ENCODE data around the gene NKAPD1. TPM values are rescaled to one million over a fixed set of nuclear protein-coding genes. Genes with fewer than 3 reads are reported as not detected.

Gene NKAPD1
- total RNA-seq, 1 experiment from 2014 or later: 15.8 TPM

DNA sequence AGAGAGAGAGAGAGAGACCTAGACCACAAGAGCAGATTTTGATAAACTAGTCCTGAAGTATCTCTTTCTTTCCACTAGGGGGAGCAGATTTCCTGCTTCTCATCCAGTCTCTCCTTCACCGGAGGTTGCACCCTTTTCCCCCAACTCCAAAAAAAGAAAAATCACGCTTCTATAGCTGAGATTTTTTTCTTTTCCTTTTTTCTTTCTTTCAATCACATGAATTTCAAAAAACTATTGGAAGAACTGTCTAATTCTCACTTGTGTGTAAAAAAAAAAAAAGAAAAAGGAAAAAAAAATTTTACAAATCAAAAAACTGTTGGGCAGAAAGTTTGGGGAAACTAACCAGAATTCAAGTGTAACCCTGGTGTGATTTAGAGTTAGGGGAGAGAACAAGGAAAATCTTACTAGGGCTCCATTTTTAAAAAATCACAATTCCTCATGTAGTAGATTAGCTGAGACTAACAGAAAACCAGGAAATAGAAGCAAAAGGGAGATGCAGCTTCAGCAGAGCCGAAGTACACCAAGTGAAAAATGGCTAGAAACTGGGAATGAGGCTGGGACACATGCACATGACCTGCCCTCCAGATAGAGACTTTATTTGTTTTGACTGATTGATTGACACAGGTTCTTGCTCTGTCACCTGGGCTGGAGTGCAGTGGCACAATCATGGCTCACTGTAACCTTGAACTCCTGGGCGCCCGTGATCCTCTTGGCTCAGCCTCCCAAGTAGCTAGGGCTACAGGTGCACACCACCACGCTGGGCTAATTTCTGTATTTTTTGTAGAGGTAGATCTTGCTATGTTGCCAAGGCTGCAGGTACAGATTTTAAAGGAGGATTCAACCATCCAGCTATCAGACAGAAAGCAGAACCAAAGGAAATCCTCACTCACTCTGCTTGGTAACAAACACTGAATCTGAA lies 39.7 kb downstream of the NKAPD1 start:
- peak; percentile 61 for DNase-seq
- Histone ChIP-seq H3K27me3 (ENCODE audit: control insufficient read depth, insufficient read depth, low read length) (no peaks in the 10 kb centered on the region), H3K4me3 (ENCODE audit: insufficient read depth, low read depth, low read length) (no peak overlapping the region), H3K36me3 (replicated peaks; ENCODE audit: control insufficient read depth, insufficient read depth, low read length) (no peaks in the 10 kb centered on the region)

GRCh38 chr11:112114460-112114859 lies 40.4 kb downstream of the NKAPD1 start:
- H3K27me3 ChIP-seq (ENCODE audit: control insufficient read depth, insufficient read depth, low read length): no peaks in the 10 kb centered on the region

DNA sequence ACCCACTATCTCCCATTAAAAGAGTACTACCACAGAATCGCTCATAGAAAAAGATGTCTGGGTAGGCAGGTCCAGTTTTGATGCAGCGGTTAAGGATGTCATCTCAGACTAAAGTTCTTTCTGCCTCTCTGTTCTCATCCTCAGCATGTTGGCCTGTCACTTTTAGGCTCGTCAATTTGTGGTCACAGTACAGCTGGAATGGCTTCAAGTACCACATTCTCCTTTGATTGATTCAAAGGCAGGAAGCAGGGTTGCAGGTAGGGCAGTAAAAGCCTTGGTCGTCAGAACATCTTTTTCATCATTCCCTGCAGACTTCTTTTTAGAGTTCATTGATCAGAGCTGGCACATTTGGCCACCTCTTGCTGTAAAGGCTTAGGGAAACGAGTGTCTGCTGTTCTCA lies 41.3 kb downstream of the NKAPD1 start:
- Histone ChIP-seq H3K27me3 (ENCODE audit: control insufficient read depth, insufficient read depth, low read length) (no peaks in the 10 kb centered on the region), H3K4me3 (ENCODE audit: insufficient read depth, low read depth, low read length) (no peak overlapping the region), H3K36me3 (replicated peaks; ENCODE audit: control insufficient read depth, insufficient read depth, low read length) (no peaks in the 10 kb centered on the region)
- DNase-seq: no peak

More at GRCh38 chr11:112114460-112114859, 40.4 kb downstream of the NKAPD1 start:
- no peak for DNase-seq
- Histone ChIP-seq H3K36me3 (replicated peaks; ENCODE audit: control insufficient read depth, insufficient read depth, low read length) (no peaks in the 10 kb centered on the region), H3K4me3 (ENCODE audit: insufficient read depth, low read depth, low read length) (no peak overlapping the region)

DNA sequence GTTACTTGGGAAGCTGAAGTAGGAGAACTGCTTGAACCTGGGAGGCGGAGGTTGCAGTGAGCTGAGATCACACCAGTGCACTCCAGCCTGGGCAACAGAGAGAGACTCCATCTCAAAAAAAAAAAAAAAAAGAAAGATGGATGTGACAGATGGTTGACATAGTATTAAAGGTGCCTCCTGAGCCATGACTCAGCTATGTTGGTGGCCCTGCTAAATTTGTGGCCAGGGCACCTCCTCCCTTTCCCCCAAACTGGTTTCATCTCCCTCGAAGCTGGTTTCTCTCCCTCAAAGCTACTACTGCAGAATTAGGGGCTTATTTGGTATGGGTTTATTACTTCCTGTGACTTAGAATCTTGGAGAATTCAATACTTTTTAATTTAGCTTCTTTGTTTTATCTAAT lies 44.1 kb downstream of the NKAPD1 start:
- Histone ChIP-seq H3K27me3 (ENCODE audit: control insufficient read depth, insufficient read depth, low read length) (no peaks in the 10 kb centered on the region), H3K4me3 (ENCODE audit: insufficient read depth, low read depth, low read length) (no peak overlapping the region), H3K36me3 (replicated peaks; ENCODE audit: control insufficient read depth, insufficient read depth, low read length) (no peaks in the 10 kb centered on the region)
- DNase-seq: no peak

DNA sequence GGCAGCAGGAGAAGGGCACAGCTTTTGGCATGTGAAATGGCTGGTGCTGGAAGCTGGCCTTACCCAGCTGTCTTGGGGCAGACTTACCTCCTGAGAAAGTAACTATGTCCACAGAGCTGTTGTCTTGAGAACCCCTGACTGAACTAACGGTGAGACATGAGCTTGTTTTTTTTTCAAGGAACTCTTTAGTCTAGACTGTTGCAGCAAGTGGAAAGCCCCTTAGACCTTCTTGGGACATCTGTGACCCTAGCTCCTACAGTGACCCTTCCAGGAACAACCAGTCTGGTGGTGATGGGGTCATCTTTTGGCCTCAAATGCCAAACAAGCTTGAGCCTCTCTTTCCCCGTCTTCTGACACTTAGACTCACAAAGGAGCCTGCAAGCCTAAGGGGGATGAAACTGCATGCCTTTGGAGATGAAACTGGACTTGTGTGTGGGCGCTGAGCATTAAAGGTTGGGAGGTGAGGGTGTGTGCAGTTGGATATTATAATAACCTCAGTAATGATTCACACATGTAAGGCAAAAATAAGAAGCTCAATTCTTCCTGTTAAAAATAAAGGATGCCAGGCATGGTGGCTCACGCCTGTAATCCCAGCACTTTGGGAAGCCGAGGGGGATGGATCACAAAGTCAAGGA lies 48.0 kb downstream of the NKAPD1 start:
- no peak for DNase-seq
- H3K36me3 ChIP-seq (replicated peaks; ENCODE audit: control insufficient read depth, insufficient read depth, low read length): no peaks in the 10 kb centered on the region
- H3K27me3 ChIP-seq (ENCODE audit: control insufficient read depth, insufficient read depth, low read length): no peaks in the 10 kb centered on the region
- no peak overlapping the region for H3K4me3 ChIP-seq (ENCODE audit: insufficient read depth, low read depth, low read length)

DNA sequence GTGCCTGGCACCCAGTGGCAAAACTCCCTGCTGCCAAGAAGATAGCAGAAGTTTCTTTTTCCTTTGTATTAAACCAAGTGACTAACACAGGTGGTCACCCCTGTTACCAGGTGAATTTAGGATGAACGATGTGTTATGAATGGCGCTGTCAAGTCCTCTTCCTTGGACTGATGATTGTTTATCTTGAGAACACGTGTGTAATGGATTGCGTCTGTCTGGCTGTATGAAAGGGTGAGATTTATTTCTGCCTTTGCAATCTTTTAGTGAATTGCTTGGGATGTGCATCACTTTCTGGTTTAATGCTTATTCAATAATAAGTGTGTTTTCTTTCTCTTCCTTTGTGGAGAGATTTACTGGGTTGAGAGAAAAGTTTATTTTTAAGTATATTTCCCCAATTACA lies 49.0 kb downstream of the NKAPD1 start:
- no peaks in the 10 kb centered on the region for H3K36me3 ChIP-seq (replicated peaks; ENCODE audit: control insufficient read depth, insufficient read depth, low read length)
- H3K4me3 ChIP-seq (ENCODE audit: insufficient read depth, low read depth, low read length): no peak overlapping the region
- no peak for DNase-seq
- H3K27me3 ChIP-seq (ENCODE audit: control insufficient read depth, insufficient read depth, low read length): no peaks in the 10 kb centered on the region

GRCh38 chr11:112127056-112127455 lies 53.0 kb downstream of the NKAPD1 start:
- no peak overlapping the region for H3K4me3 ChIP-seq (ENCODE audit: insufficient read depth, low read depth, low read length)
- DNase-seq: no peak
- H3K36me3 ChIP-seq (replicated peaks; ENCODE audit: control insufficient read depth, insufficient read depth, low read length): no peaks in the 10 kb centered on the region
- H3K27me3 ChIP-seq (ENCODE audit: control insufficient read depth, insufficient read depth, low read length): no peaks in the 10 kb centered on the region

DNA sequence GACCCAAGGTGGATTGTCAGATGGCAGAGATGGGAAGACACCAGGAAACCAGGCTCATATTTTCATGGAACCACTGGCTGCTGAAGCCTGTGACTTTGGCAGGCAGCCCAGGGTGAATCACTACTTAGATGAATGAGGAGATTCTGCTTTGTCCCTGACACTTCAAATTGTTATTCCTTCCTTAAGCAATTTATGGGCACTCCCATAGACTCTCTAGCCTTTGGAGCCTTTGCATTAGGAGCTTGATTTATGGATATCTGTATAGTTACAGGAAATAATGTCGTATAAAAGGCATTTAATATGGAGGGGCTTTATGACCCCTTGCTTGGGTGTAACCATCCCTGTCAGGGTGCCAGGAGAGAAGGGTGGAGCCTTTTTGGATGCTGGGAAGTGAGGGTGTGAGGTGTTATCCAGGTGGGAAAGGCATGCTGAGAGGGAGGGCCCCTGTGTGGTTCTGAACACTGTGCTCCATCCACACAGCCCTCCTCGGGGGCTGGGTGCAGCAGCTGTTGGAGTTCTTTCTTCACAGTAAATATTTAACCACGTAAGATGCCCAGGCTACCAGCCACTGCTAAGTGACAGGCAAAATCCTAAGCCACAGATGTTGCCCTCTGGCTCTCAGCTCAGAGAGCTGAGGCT lies 54.5 kb downstream of the NKAPD1 start:
- no peak for DNase-seq
- Histone ChIP-seq H3K36me3 (replicated peaks; ENCODE audit: control insufficient read depth, insufficient read depth, low read length) (no peaks in the 10 kb centered on the region), H3K27me3 (ENCODE audit: control insufficient read depth, insufficient read depth, low read length) (no peaks in the 10 kb centered on the region), H3K4me3 (ENCODE audit: insufficient read depth, low read depth, low read length) (no peak overlapping the region)

DNA sequence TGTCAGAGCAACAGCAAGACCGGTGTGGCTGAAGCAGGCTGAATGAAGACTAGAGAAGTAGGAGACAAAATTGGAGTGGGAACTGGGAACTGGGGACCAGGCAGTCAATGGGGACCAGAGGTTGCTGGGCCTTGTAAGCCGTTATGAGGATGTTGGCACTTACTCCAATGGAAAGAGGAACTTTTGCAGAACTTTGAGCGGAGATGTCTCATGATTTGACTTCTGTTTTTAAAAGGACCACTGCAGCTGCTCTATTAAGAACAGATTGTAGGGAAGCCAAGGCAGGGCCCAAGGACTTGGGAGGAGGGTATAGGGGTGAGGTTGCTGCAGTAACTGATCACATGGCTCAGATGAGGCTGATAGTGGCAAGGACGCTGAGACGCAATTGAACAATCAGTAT lies 55.6 kb downstream of the NKAPD1 start:
- Histone ChIP-seq H3K4me3 (ENCODE audit: insufficient read depth, low read depth, low read length) (no peak overlapping the region), H3K27me3 (ENCODE audit: control insufficient read depth, insufficient read depth, low read length) (no peaks in the 10 kb centered on the region), H3K36me3 (replicated peaks; ENCODE audit: control insufficient read depth, insufficient read depth, low read length) (no peaks in the 10 kb centered on the region)
- DNase-seq: no peak

DNA sequence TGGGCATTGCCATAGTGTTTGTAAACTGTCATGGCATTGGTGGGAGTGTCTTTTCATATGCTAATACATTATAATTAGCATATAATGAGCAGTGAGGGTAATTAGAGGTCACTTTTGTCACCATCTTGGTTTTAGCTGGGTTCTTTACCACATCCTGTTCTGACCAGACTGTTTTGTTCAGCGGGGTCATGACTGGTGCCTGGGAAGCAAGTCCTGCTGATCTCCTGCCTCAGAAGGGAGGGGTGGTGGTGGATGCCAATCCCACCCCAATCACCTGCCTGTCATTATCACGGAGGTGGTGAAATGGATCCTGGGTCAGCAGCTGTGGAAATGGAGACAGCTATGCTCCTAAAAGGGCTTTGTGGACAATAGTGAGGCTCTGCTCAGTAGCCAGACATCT lies 58.6 kb downstream of the NKAPD1 start:
- Histone ChIP-seq H3K4me3 (ENCODE audit: insufficient read depth, low read depth, low read length) (no peak overlapping the region), H3K27me3 (ENCODE audit: control insufficient read depth, insufficient read depth, low read length) (no peaks in the 10 kb centered on the region), H3K36me3 (replicated peaks; ENCODE audit: control insufficient read depth, insufficient read depth, low read length) (no peaks in the 10 kb centered on the region)
- DNase-seq: peak; percentile 18

GRCh38 chr11:112134473-112134872 lies 60.4 kb downstream of the NKAPD1 start:
- Histone ChIP-seq H3K27me3 (ENCODE audit: control insufficient read depth, insufficient read depth, low read length) (no peaks in the 10 kb centered on the region), H3K4me3 (ENCODE audit: insufficient read depth, low read depth, low read length) (no peak overlapping the region), H3K36me3 (replicated peaks; ENCODE audit: control insufficient read depth, insufficient read depth, low read length) (no peaks in the 10 kb centered on the region)
- DNase-seq: no peak

Other genes starting within 250 kb of the NKAPD1 start
- gene ALG9, start 202.7 kb upstream of the NKAPD1 start, total RNA-seq (2014; rRNA removed; shearing (Covaris generic)): 17.4 and 23.3 TPM in 2 replicates
- gene FDXACB1, start 195.1 kb upstream of the NKAPD1 start, total RNA-seq (2014; rRNA removed; shearing (Covaris generic)): 3.8 and 4.1 TPM in 2 replicates
- 8.7 and 10.7 TPM in 2 replicates for gene CFAP68, start 194.8 kb upstream of the NKAPD1 start, total RNA-seq (2014; rRNA removed; shearing (Covaris generic))
- 0.44 and 1.5 TPM in 2 replicates for gene CRYAB, start 162.5 kb upstream of the NKAPD1 start, total RNA-seq (2014; rRNA removed; shearing (Covaris generic))
- 0.18 TPM in 1 of 2 replicates, not detected in the other for gene HSPB2, start 161.6 kb upstream of the NKAPD1 start, total RNA-seq (2014; rRNA removed; shearing (Covaris generic))
- 0.33 and 1.7 TPM in 2 replicates for gene C11orf52, start 155.4 kb upstream of the NKAPD1 start, total RNA-seq (2014; rRNA removed; shearing (Covaris generic))
- 5.0 and 8.7 TPM in 2 replicates for gene DIXDC1, start 137.0 kb upstream of the NKAPD1 start, total RNA-seq (2014; rRNA removed; shearing (Covaris generic))
- 94.0 and 105 TPM in 2 replicates for gene DLAT, start 48.9 kb upstream of the NKAPD1 start, total RNA-seq (2014; rRNA removed; shearing (Covaris generic))
- gene PIH1D2, start 282 bp upstream of the NKAPD1 start, total RNA-seq (2014; rRNA removed; shearing (Covaris generic)): 0.37 and 1.0 TPM in 2 replicates
- 86.5 and 125 TPM in 2 replicates for gene TIMM8B, start 12.5 kb downstream of the NKAPD1 start, total RNA-seq (2014; rRNA removed; shearing (Covaris generic))
- gene SDHD, start 12.6 kb downstream of the NKAPD1 start, total RNA-seq (2014; rRNA removed; shearing (Covaris generic)): 194 and 218 TPM in 2 replicates
- gene IL18, start 89.8 kb downstream of the NKAPD1 start, total RNA-seq (2014; rRNA removed; shearing (Covaris generic)): not detected in 2 replicates
- gene TEX12, start 93.1 kb downstream of the NKAPD1 start, total RNA-seq (2014; rRNA removed; shearing (Covaris generic)): 0.21 TPM in 1 of 2 replicates, not detected in the other
- 0.48 and 1.5 TPM in 2 replicates for gene BCO2, start 101.2 kb downstream of the NKAPD1 start, total RNA-seq (2014; rRNA removed; shearing (Covaris generic))
- 13.3 and 17.2 TPM in 2 replicates for gene PTS, start 152.1 kb downstream of the NKAPD1 start, total RNA-seq (2014; rRNA removed; shearing (Covaris generic))
- gene PLET1, start 186.6 kb downstream of the NKAPD1 start, total RNA-seq (2014; rRNA removed; shearing (Covaris generic)): not detected in 2 replicates

Data from H7 (cell line).